ENCODE data around the gene RS1.

Gene RS1

GRCh38 chrX:18598413-18598812, 73.5 kb downstream of the RS1 start:
- DNase-seq (ENCODE audit: low spot score): no peak

GRCh38 chrX:18596096-18596495, 75.8 kb downstream of the RS1 start:
- no peak for DNase-seq (ENCODE audit: low spot score)

- no peak for DNase-seq (ENCODE audit: low spot score)
Measured at GRCh38 chrX:18594079-18594478, 77.8 kb downstream of the RS1 start.

GRCh38 chrX:18591834-18592233, 80.1 kb downstream of the RS1 start:
- no peak for DNase-seq (ENCODE audit: low spot score)

Data from NAMALWA (cell line).